ENCODE results near the gene SERINC3.

SERINC3 gene

GRCh38 chr20:44491635-44492395, 30.1 kb downstream of the SERINC3 start:
- no peaks in the 10 kb centered on the region for H3K9me3 ChIP-seq (ENCODE audit: severe bottlenecking)
- no peak for DNase-seq
- H3K27ac ChIP-seq, result no peak overlapping the region

GRCh38 chr20:44489931-44490330, 31.9 kb downstream of the SERINC3 start:
- no peak for DNase-seq
- no peaks in the 10 kb centered on the region for H3K27me3 ChIP-seq (ENCODE audit: insufficient read depth, low read depth, severe bottlenecking)
- H3K4me3 ChIP-seq (ENCODE audit: low read depth, low read length), result no peak overlapping the region
- no peak overlapping the region for H3K27ac ChIP-seq
- no peaks in the 10 kb centered on the region for H3K9me3 ChIP-seq (ENCODE audit: severe bottlenecking)
- TF ChIP-seq CTCF (IDR thresholded peaks at IDR 0.05; ENCODE audit: low read depth, low read length), result no peak
- peaks cover 32% of the 10 kb centered on the region for H3K36me3 ChIP-seq

More at GRCh38 chr20:44491635-44492395, 30.1 kb downstream of the SERINC3 start:
- H3K4me3 ChIP-seq (ENCODE audit: low read depth, low read length), result no peak overlapping the region
- peaks cover 47% of the 10 kb centered on the region for H3K36me3 ChIP-seq
- H3K27me3 ChIP-seq (ENCODE audit: insufficient read depth, low read depth, severe bottlenecking), result no peaks in the 10 kb centered on the region
- no peak for TF ChIP-seq CTCF (IDR thresholded peaks at IDR 0.05; ENCODE audit: low read depth, low read length)

- no peaks in the 10 kb centered on the region for H3K9me3 ChIP-seq (ENCODE audit: severe bottlenecking)
- no peak for DNase-seq
- TF ChIP-seq CTCF (IDR thresholded peaks at IDR 0.05; ENCODE audit: low read depth, low read length), result no peak
- no peaks in the 10 kb centered on the region for H3K27me3 ChIP-seq (ENCODE audit: insufficient read depth, low read depth, severe bottlenecking)
- no peak overlapping the region for H3K27ac ChIP-seq
- H3K4me3 ChIP-seq (ENCODE audit: low read depth, low read length), result no peak overlapping the region
- peaks cover 30% of the 10 kb centered on the region for H3K36me3 ChIP-seq
Measured at GRCh38 chr20:44489223-44489622, 32.6 kb downstream of the SERINC3 start.

- H3K27ac ChIP-seq, result no peak overlapping the region
- no peaks in the 10 kb centered on the region for H3K9me3 ChIP-seq (ENCODE audit: severe bottlenecking)
- H3K4me3 ChIP-seq (ENCODE audit: low read depth, low read length), result no peak overlapping the region
- peaks cover 30% of the 10 kb centered on the region for H3K36me3 ChIP-seq
- no peak for TF ChIP-seq CTCF (IDR thresholded peaks at IDR 0.05; ENCODE audit: low read depth, low read length)
- no peaks in the 10 kb centered on the region for H3K27me3 ChIP-seq (ENCODE audit: insufficient read depth, low read depth, severe bottlenecking)
- no peak for DNase-seq
Measured at GRCh38 chr20:44488551-44488950, 33.3 kb downstream of the SERINC3 start.

GRCh38 chr20:44485830-44486198, 36.1 kb downstream of the SERINC3 start:
- Histone ChIP-seq H3K9me3 (ENCODE audit: severe bottlenecking) (no peaks in the 10 kb centered on the region), H3K36me3 (peaks cover 21% of the 10 kb centered on the region), H3K4me3 (ENCODE audit: low read depth, low read length) (no peak overlapping the region), H3K27ac (no peak overlapping the region), H3K27me3 (ENCODE audit: insufficient read depth, low read depth, severe bottlenecking) (no peaks in the 10 kb centered on the region)
- DNase-seq, result no peak
- no peak for TF ChIP-seq CTCF (IDR thresholded peaks at IDR 0.05; ENCODE audit: low read depth, low read length)
